Esophagus muscularis mucosa (tissue), 4 donors: Measurements from ENCODE around the gene C10orf53. TPM values are rescaled to one million over a fixed set of nuclear protein-coding genes. Genes with fewer than 3 reads are reported as not detected.
A peak's percentile ranks its signal among the peaks of the same experiment; 100 is the strongest.

Experiments used
- DNase-seq: peaks from one replicate; pipeline ENCODE4 v3.0.0-alpha.2; 2017; ENCODE audit errors: extremely low spot score
- H3K27ac ChIP-seq, 4 donors: fragments of 200-600 bp; sonication (generic); replicated peaks in 1 of 4; 1 replicate in 3 of 4; 2 replicates in 1 of 4; pipeline ENCODE4 v1.5.1; 2016 to 2019; ENCODE audit warnings: mild to moderate bottlenecking in 1 of 4
- H3K27me3 ChIP-seq, 4 donors: fragments of 200-600 bp; sonication (generic); one replicate each; pipeline versions ENCODE4 v1.5.1 to v1.6.0; 2016 to 2019
- H3K36me3 ChIP-seq, 4 donors: fragments of 200-600 bp; sonication (generic); one replicate each; pipeline ENCODE4 v1.5.1; 2016 to 2019
- H3K4me1 ChIP-seq, 4 donors: fragments of 200-600 bp; sonication (generic); one replicate each; pipeline ENCODE4 v1.5.1; 2016 to 2019
- H3K4me3 ChIP-seq, 4 donors: fragments of 200-600 bp; sonication (generic); 1 replicate in 2 of 4; 2 replicates in 2 of 4; pipeline ENCODE4 v1.5.1; 2016 to 2019; ENCODE audit warnings: mild to moderate bottlenecking in 4 of 4, moderate library complexity in 1 of 4
- H3K9me3 ChIP-seq, 4 donors: fragments of 200-600 bp; sonication (generic); 1 replicate in 3 of 4; 2 replicates in 1 of 4; pipeline ENCODE4 v1.5.1; 2016 to 2019
- EP300 ChIP-seq: sonication (generic); formaldehyde crosslinking; IDR thresholded peaks from one replicate; pipeline ENCODE4 v1.6.1; 2017; ENCODE audit warnings: antibody characterized with exemption
- POLR2A ChIP-seq: fragments of 450-650 bp; IDR thresholded peaks from one replicate; pipeline ENCODE4 v1.6.1; 2017; ENCODE audit warnings: antibody characterized with exemption, moderate library complexity, mild to moderate bottlenecking, low read depth
- POLR2AphosphoS5 ChIP-seq, 2 donors: sonication (generic); formaldehyde crosslinking; IDR thresholded peaks; one replicate each; pipeline ENCODE4 v1.6.1; 2017; ENCODE audit warnings: antibody characterized with exemption in 2 of 2
- WGBS: methylation state at CpG from one replicate; pipeline ENCODE4 v1.1.5; 2018; 5-methylcytosine and 5-hydroxymethylcytosine counted together
- intact Hi-C: fragments of 100-400 bp; cut with DNase I; formaldehyde crosslinking; loops from one replicate; pipeline ENCODE4 v1.15.1; 2023
- total RNA-seq, 4 donors: library from RNA; depleted of rRNA; stranded (reverse); fragments of >200 nt; gene quantifications; one replicate each; pipeline versions ENCODE4 v1.1.0 to v1.2.1, GENCODE V29; 2016
- TF ChIP-seq, protein P1 (sequence below), 3 experiments: fragments of 200-600 bp in 2 of 3; fragments of 450-650 bp in 1 of 3; sonication (generic) in 2 of 3; IDR thresholded peaks; one replicate each; pipeline ENCODE4 v1.5.1; 2017 to 2019; ENCODE audit warnings: antibody characterized with exemption in 3 of 3, mild to moderate bottlenecking in 2 of 3, moderate library complexity in 1 of 3

The C10orf53 gene
- total RNA-seq, 4 donors from 2014 or later: not detected

- Histone ChIP-seq H3K4me1 (no peaks in the 10 kb centered on the region), H3K4me3 (no peak overlapping the region), H3K27me3 (peaks cover 0 to 51% (median 0%) of the 10 kb centered on the region in 4 donors), H3K27ac (no peak overlapping the region), H3K36me3 (no peaks in the 10 kb centered on the region), H3K9me3 (no peaks in the 10 kb centered on the region)
- intact Hi-C loops: no loop called here
- peak; percentile 88 for DNase-seq
- no peak for TF ChIP-seq POLR2A
- TF ChIP-seq, protein P1, sequence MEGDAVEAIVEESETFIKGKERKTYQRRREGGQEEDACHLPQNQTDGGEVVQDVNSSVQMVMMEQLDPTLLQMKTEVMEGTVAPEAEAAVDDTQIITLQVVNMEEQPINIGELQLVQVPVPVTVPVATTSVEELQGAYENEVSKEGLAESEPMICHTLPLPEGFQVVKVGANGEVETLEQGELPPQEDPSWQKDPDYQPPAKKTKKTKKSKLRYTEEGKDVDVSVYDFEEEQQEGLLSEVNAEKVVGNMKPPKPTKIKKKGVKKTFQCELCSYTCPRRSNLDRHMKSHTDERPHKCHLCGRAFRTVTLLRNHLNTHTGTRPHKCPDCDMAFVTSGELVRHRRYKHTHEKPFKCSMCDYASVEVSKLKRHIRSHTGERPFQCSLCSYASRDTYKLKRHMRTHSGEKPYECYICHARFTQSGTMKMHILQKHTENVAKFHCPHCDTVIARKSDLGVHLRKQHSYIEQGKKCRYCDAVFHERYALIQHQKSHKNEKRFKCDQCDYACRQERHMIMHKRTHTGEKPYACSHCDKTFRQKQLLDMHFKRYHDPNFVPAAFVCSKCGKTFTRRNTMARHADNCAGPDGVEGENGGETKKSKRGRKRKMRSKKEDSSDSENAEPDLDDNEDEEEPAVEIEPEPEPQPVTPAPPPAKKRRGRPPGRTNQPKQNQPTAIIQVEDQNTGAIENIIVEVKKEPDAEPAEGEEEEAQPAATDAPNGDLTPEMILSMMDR (IDR thresholded peaks at IDR 0.05): no peak
- WGBS: 70% methylated on average over 2 of the region's 2 CpGs
Observed at GRCh38 chr10:49651917-49652316, 27.5 kb upstream of the C10orf53 start.

- Histone ChIP-seq H3K4me3 (no peak overlapping the region), H3K27ac (no peak overlapping the region), H3K36me3 (no peaks in the 10 kb centered on the region), H3K9me3 (no peaks in the 10 kb centered on the region), H3K27me3 (peaks cover 0 to 51% (median 0%) of the 10 kb centered on the region in 4 donors), H3K4me1 (no peaks in the 10 kb centered on the region)
- TF ChIP-seq EP300 (no peak), POLR2A (no peak)
- TF ChIP-seq, protein P1 (IDR thresholded peaks at IDR 0.05): no peak
- peak; percentile 72 for DNase-seq
- intact Hi-C loops: no loop called here
- 83% methylated on average over 15 of the region's 15 CpGs for WGBS
Observed at GRCh38 chr10:49652421-49653272, 26.8 kb upstream of the C10orf53 start.

- intact Hi-C loops: no loop called here
Observed at GRCh38 chr10:49653273-49653929, 26.1 kb upstream of the C10orf53 start.

DNA sequence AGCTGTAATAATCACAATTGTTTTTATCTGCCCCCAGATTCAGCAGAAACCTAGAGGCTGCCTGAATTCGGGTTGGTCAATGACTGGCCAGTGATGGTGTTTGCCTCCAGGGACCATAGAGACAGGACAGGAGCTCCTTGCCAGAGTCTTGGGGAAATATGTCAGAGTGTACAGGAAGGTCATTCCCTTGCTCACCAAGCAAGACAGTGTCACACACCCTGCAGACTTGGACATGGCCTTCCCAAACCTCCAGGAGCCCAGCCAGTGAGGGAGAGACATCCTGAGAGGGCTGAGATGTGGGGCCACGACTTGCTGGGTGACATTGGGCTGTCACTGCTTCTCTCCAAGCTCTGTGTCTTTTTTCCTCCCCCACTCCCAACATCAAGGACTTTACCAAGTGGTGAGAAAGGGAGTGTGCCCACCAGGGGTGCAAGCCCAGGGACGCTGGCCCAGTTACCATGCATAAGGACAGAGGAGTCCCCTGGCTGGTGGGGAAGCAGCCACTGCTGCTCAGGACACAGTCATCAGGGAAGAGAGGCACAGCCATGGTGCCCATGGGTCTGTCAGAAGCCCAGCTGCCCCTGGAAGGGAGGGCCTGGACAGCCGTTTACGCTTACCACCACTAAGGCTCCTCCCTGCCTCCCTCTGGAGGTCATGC is 25.3 kb upstream of the C10orf53 start:
- WGBS: 66% methylated on average over 4 of the region's 5 CpGs
- Histone ChIP-seq H3K27ac (no peak overlapping the region), H3K36me3 (no peaks in the 10 kb centered on the region), H3K4me3 (no peak overlapping the region), H3K9me3 (peaks cover 0 to 12% (median 4%) of the 10 kb centered on the region in 4 donors), H3K4me1 (no peaks in the 10 kb centered on the region), H3K27me3 (peaks cover 0 to 43% (median 0%) of the 10 kb centered on the region in 4 donors)
- intact Hi-C loops: no loop called here
- peak; percentile 81 for DNase-seq
- TF ChIP-seq, protein P1 (IDR thresholded peaks at IDR 0.05): no peak
- TF ChIP-seq POLR2A (no peak), POLR2AphosphoS5 (IDR thresholded peaks at IDR 0.05) (no peak), EP300 (no peak)

More at GRCh38 chr10:49653273-49653929, 26.1 kb upstream of the C10orf53 start:
- WGBS: 78% methylated on average over 9 of the region's 11 CpGs
- Histone ChIP-seq H3K36me3 (no peaks in the 10 kb centered on the region), H3K4me1 (no peaks in the 10 kb centered on the region), H3K9me3 (peaks cover 0 to 6% (median 0%) of the 10 kb centered on the region in 4 donors), H3K27ac (no peak overlapping the region), H3K27me3 (peaks cover 0 to 45% (median 0%) of the 10 kb centered on the region in 4 donors), H3K4me3 (no peak overlapping the region)
- TF ChIP-seq POLR2A (no peak), EP300 (no peak), POLR2AphosphoS5 (IDR thresholded peaks at IDR 0.05) (no peak)
- TF ChIP-seq, protein P1 (IDR thresholded peaks at IDR 0.05): no peak
- peak; percentile 89 for DNase-seq
